ENCODE measurements around the gene NAAA. TPM values are rescaled to one million over a fixed set of nuclear protein-coding genes. Genes with fewer than 3 reads are reported as not detected.

NAAA gene
- 21.2 to 24.8 TPM (median 21.7 TPM) in 5 replicates for total RNA-seq (2022; extraction: Qiagen RNA extraction)

DNA sequence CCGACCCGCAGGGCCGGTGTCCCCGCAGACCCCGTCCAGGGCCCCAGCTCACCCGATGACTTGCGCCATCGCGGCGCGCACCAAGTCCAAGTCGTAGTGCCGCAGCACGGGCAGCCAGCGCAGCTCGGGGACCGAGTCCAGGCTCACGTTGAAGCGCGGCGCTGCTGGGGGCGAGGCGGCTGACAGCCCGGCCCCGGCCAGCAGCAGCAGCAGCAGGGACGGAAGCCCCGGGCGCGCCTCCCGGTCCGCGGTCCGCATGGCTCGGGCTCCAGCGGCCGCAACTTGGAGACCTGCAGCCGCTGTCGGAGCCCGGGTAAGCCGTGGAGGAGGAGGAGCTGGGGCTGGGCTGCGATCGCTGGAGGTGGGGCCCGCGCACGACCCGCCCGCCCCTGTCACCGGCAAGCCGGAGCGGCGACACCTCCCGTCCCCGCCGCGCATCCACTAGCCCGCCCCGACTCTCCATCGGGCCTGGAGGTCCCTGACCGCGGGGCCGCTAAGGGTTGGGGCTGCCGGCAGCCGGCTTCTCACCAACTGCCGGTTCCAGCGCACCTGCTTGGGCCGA, at the start of gene NAAA:
Gene NAAA, minus strand, starts transcription at position 322 of the 562 bp plus-strand sequence. Its CDS starts 64 bp downstream, at position 258.

DNA sequence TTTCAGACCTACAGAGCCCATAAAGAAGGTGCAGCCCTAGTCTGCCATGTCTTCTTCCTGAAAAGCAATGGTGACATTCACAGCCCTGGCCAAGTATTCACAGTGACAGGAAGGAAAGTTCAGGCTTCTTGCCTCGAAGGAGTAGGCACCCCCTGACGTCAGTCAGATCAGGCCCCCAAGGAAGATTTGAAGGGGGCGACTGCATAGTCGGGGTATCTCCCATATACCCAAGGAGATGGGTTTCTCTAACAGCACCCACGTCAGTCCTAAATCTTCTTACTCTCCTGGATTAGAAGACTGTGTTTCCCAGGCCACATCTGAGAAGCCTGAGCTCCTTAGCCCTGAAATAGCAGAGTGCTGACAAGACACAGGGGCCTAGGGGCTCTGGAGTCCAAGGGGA, 38.5 kb downstream of the NAAA start, which contains the start of gene PPEF2:
Gene PPEF2, minus strand, starts transcription at position 101 of the 400 bp plus-strand sequence. CDS start 6,127 bp downstream, outside the sequence.

Other genes with a start within 250 kb of the NAAA start
- gene USO1, start 216.4 kb downstream of the NAAA start, total RNA-seq (2022; extraction: Qiagen RNA extraction): 21.8 to 27.7 TPM (median 26.1 TPM) in 5 replicates
- gene PPEF2, start 38.6 kb downstream of the NAAA start, total RNA-seq (2022; extraction: Qiagen RNA extraction): not detected in 5 replicates
- 15.2 to 17.1 TPM (median 16.1 TPM) in 5 replicates for gene SDAD1, start 49.9 kb upstream of the NAAA start, total RNA-seq (2022; extraction: Qiagen RNA extraction)
- not detected in 5 replicates for gene CXCL9, start 66.5 kb upstream of the NAAA start, total RNA-seq (2022; extraction: Qiagen RNA extraction)
- 0.08 to 0.12 TPM (median 0.11 TPM) in 3 of 5 replicates, not detected in the others for gene CXCL10, start 82.5 kb upstream of the NAAA start, total RNA-seq (2022; extraction: Qiagen RNA extraction)
- gene CXCL11, start 95.1 kb upstream of the NAAA start, total RNA-seq (2022; extraction: Qiagen RNA extraction): 0.07 to 0.31 TPM (median 0.18 TPM) in 5 replicates
- not detected in 5 replicates for gene ART3, start 133.7 kb upstream of the NAAA start, total RNA-seq (2022; extraction: Qiagen RNA extraction)
- gene NUP54, start 207.4 kb upstream of the NAAA start, total RNA-seq (2022; extraction: Qiagen RNA extraction): 26.1 to 40.3 TPM (median 28.8 TPM) in 5 replicates